ENCODE results near the gene RSRC1. TPM values are rescaled to one million over a fixed set of nuclear protein-coding genes. Genes with fewer than 3 reads are reported as not detected.
"Not testable (repeated sequence)": the region's sequence is repeated elsewhere in the genome, so short reads cannot be mapped to it uniquely, and the experiment has no call there.

RSRC1 gene
- total RNA-seq, 2 donors from 2014 or later = 35.6 to 45.8 TPM

GRCh38 chr3:158121295-158121694 is 11.4 kb downstream of the RSRC1 start:
- no peak for ATAC-seq (replicated peaks in 1 of 2)
- Mint-ChIP-seq H3K4me3 (no peak overlapping the region), H3K36me3 (ENCODE audit: insufficient read depth in 2 of 2) (peaks cover 14 to 35% of the 10 kb centered on the region in 2 donors), H3K27ac (no peak overlapping the region), H3K9me3 (peaks cover 0 to 4% of the 10 kb centered on the region in 2 donors), H3K27me3 (ENCODE audit: low read depth) (no peaks in the 10 kb centered on the region), H3K4me1 (ENCODE audit: low read depth) (peaks cover 19% of the 10 kb centered on the region)
- DNase-seq = no peak

DNA sequence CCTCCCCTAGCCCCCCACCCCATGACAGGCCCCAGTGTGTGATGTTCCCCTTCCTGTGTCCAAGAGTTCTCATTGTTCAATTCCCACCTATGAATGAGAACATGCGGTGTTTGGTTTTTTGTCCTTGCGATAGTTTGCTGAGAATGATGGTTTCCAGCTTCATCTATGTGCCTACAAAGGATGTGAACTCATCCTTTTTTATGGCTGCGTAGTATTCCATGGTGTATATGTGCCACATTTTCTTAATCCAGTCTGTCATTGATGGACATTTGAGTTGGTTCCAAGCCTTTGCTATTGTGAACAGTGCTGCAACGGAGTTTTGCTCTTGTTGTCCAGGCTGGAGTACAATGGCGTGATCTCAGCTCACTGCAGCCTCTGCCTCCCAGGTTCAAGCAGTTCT is 12.8 kb downstream of the RSRC1 start:
- H3K27me3 Mint-ChIP-seq (ENCODE audit: low read depth); H3K4me3 Mint-ChIP-seq; ATAC-seq (replicated peaks in 1 of 2); DNase-seq; H3K27ac Mint-ChIP-seq: not testable (repeated sequence)
- peaks cover 23 to 47% of the 10 kb centered on the region in 2 donors for H3K36me3 Mint-ChIP-seq (ENCODE audit: insufficient read depth in 2 of 2)
- H3K9me3 Mint-ChIP-seq = peaks cover 4 to 11% of the 10 kb centered on the region in 2 donors
- H3K4me1 Mint-ChIP-seq (ENCODE audit: low read depth) = peaks cover 15% of the 10 kb centered on the region

- H3K27me3 Mint-ChIP-seq (ENCODE audit: low read depth) = no peaks in the 10 kb centered on the region
- H3K4me3 Mint-ChIP-seq = no peak overlapping the region
- ATAC-seq (replicated peaks in 1 of 2) (no peak), DNase-seq (no peak)
- H3K9me3 Mint-ChIP-seq = peaks cover 4 to 11% of the 10 kb centered on the region in 2 donors
- peak overlapping the region; percentile 13 for H3K27ac Mint-ChIP-seq
- peaks cover 32 to 68% of the 10 kb centered on the region in 2 donors for H3K36me3 Mint-ChIP-seq (ENCODE audit: insufficient read depth in 2 of 2)
- H3K4me1 Mint-ChIP-seq (ENCODE audit: low read depth) = no peaks in the 10 kb centered on the region
Observed at GRCh38 chr3:158127250-158128219, 17.6 kb downstream of the RSRC1 start.

DNA sequence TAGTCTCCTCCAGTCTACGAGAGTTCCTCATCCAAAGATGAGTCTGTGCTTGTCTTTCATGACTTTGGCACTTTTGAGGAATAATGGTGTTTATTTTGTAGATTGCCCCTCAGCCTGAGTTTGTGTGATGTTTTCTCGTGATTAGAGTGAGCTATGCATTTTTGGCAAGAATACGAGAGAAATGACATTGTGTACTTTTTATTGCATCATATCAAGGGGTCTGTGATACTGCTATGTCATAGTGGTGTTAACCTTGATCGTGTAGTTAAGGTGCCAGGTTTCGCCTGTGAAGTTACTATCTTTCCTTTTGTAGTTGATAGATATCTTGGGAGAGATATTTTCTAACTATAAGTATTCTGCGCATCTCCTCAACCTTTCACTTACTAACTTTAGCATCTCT is 18.9 kb downstream of the RSRC1 start:
- Mint-ChIP-seq H3K9me3 (peaks cover 4 to 11% of the 10 kb centered on the region in 2 donors), H3K36me3 (ENCODE audit: insufficient read depth in 2 of 2) (peaks cover 29 to 61% of the 10 kb centered on the region in 2 donors), H3K4me1 (ENCODE audit: low read depth) (no peaks in the 10 kb centered on the region), H3K27ac (no peak overlapping the region), H3K4me3 (no peak overlapping the region), H3K27me3 (ENCODE audit: low read depth) (no peaks in the 10 kb centered on the region)
- DNase-seq = no peak
- no peak for ATAC-seq (replicated peaks in 1 of 2)

DNA sequence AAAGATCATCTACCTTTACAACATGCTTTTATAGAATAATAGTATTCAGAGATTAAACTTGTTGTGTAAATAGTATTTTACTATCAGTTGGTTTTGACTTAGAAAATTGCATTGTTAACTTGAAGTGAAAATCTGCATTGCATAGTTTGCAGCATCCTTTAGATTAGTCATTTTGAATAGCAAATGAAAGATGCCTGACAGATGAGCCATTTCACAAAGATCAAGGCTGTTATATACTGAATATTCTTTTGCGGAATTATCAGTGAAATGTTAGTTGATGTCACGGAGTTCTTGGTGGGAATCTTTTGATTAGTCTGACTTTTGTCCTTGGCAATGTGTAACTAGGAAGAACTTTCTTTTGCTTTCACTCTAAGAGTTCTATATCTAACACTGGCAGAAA is 24.5 kb downstream of the RSRC1 start:
- Mint-ChIP-seq H3K4me1 (ENCODE audit: low read depth) (no peaks in the 10 kb centered on the region), H3K36me3 (ENCODE audit: insufficient read depth in 2 of 2) (peaks cover 8 to 22% of the 10 kb centered on the region in 2 donors), H3K27ac (no peak overlapping the region)

DNA sequence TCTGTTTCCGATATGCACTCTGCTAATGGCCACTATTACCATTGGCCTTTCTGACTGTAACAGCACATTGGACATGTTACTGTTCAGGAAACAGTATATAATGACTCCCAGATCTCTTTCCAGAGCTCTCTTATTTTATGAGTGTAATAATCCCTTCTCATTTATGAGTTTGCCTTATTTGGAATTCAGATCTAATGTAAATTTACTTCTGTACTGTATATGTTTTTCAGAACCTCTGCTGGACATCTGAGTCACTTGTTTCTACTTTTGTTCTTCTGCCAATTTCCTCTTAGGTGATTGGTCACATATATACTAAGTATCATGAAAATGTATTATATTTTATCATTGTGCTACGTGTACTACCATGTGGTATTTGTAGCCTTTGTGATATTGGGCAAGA is 30.5 kb downstream of the RSRC1 start:
- Mint-ChIP-seq H3K27me3 (ENCODE audit: low read depth) (no peaks in the 10 kb centered on the region), H3K27ac (no peak overlapping the region), H3K36me3 (ENCODE audit: insufficient read depth in 2 of 2) (peaks cover 5 to 11% of the 10 kb centered on the region in 2 donors), H3K4me1 (ENCODE audit: low read depth) (no peaks in the 10 kb centered on the region), H3K9me3 (peaks cover 0 to 2% of the 10 kb centered on the region in 2 donors), H3K4me3 (no peak overlapping the region)
- DNase-seq (no peak), ATAC-seq (replicated peaks in 1 of 2) (no peak)

More for the DNA sequence above, 24.5 kb downstream of the RSRC1 start:
- no peak for DNase-seq
- Mint-ChIP-seq H3K9me3 (no peaks in the 10 kb centered on the region), H3K27me3 (ENCODE audit: low read depth) (no peaks in the 10 kb centered on the region), H3K4me3 (no peak overlapping the region)
- ATAC-seq (replicated peaks in 1 of 2) = no peak

DNA sequence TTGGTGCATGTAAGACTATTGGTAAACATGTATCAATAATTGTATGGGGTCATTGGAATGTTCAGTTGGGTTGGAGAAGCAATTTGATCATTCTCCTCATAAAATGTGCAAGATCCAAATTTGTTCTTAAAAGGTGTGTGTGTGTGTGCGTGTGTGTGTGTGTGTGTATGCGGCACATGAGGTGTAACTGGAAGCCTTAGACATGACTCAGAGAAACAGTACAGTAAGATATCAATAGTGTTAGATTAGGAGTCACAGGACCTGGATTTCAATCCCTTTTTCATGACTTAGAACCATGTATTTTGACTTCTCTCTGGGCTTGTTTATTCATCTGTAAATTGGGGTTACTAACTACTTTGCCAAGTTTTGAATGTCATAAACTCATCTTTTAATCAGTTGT is 38.3 kb downstream of the RSRC1 start:
- Mint-ChIP-seq H3K4me1 (ENCODE audit: low read depth) (peaks cover 9% of the 10 kb centered on the region), H3K9me3 (no peaks in the 10 kb centered on the region), H3K36me3 (ENCODE audit: insufficient read depth in 2 of 2) (peaks cover 5 to 6% of the 10 kb centered on the region in 2 donors), H3K4me3 (no peak overlapping the region), H3K27ac (no peak overlapping the region), H3K27me3 (ENCODE audit: low read depth) (no peaks in the 10 kb centered on the region)
- ATAC-seq (replicated peaks in 1 of 2) (no peak), DNase-seq (no peak)

DNA sequence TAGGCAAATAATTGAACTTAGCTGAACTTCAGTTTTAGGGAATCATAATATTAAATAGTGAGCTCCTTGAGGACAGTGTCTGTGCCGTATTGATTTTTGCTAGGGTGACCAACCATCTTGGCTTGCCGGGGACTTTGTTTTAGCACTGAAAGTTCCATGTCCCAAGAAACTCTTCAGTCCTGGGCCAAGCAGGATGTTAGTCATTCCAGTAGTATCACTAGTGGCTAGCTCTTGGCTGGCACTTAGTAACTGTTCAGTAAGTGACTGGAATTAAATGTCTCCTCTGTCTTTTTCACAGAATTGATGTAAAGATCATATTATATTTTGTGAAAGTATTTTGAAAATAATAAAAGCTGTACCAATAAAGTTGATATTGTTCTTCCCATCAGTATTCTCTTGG is 42.3 kb downstream of the RSRC1 start:
- no peak overlapping the region for H3K4me3 Mint-ChIP-seq
- H3K27me3 Mint-ChIP-seq (ENCODE audit: low read depth) = no peaks in the 10 kb centered on the region
- peaks cover 9% of the 10 kb centered on the region for H3K4me1 Mint-ChIP-seq (ENCODE audit: low read depth)
- DNase-seq = no peak
- H3K9me3 Mint-ChIP-seq = peaks cover 0 to 2% of the 10 kb centered on the region in 2 donors
- H3K27ac Mint-ChIP-seq = peak overlapping the region; percentile 65
- peak; percentile 51 to 74 for ATAC-seq (replicated peaks in 1 of 2)
- H3K36me3 Mint-ChIP-seq (ENCODE audit: insufficient read depth in 2 of 2) = peaks cover 8% of the 10 kb centered on the region in 2 donors

DNA sequence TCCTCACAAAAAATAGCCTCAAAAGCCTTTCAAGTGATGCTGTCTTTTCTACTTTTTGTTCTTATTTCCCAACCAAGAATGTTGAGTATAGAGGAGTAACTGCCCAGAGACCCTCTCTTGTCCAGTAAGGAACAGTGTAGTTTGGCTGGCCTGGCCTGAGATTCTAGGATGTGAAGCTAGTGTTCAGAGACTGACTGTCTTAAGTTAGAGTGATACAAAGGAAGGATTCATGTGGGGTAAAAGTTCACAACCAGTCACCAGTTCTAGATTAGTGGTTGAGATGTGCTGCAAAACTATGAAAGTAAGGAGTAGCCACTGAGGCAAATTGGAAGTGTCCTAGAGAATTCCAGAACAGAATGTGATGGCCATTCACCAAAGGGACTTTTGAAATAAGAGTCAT is 49.1 kb downstream of the RSRC1 start:
- Mint-ChIP-seq H3K27me3 (ENCODE audit: low read depth) (no peaks in the 10 kb centered on the region), H3K4me1 (ENCODE audit: low read depth) (peaks cover 17% of the 10 kb centered on the region), H3K27ac (no peak overlapping the region), H3K9me3 (peaks cover 0 to 2% of the 10 kb centered on the region in 2 donors), H3K4me3 (no peak overlapping the region), H3K36me3 (ENCODE audit: insufficient read depth in 2 of 2) (peaks cover 5 to 6% of the 10 kb centered on the region in 2 donors)
- no peak for DNase-seq
- no peak for ATAC-seq (replicated peaks in 1 of 2)

DNA sequence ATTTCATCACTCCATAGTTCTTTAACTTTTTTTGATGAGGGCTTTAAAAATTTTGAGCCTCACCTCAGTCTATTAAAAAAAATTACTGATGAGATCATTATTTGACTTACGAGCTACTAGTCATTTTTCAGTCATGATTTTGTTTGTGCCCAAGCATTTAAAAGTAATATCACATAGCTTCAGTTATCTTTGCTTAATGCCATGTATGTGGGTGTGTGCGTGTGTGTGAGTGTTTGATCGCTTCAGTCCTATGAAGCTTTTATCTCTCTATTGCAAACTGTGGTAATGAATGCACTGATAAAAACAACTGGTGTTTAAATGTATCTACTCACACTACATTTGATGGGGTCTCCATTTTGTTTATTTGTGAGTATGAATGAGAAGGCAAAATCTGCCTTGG is 49.8 kb downstream of the RSRC1 start:
- H3K4me3 Mint-ChIP-seq = no peak overlapping the region
- peaks cover 0 to 2% of the 10 kb centered on the region in 2 donors for H3K9me3 Mint-ChIP-seq
- peaks cover 17% of the 10 kb centered on the region for H3K4me1 Mint-ChIP-seq (ENCODE audit: low read depth)
- H3K27ac Mint-ChIP-seq = no peak overlapping the region
- H3K36me3 Mint-ChIP-seq (ENCODE audit: insufficient read depth in 2 of 2) = peaks cover 5% of the 10 kb centered on the region in 2 donors
- no peak for ATAC-seq (replicated peaks in 1 of 2)
- H3K27me3 Mint-ChIP-seq (ENCODE audit: low read depth) = no peaks in the 10 kb centered on the region
- DNase-seq = no peak

- Mint-ChIP-seq H3K27me3 (ENCODE audit: low read depth) (no peaks in the 10 kb centered on the region), H3K9me3 (no peaks in the 10 kb centered on the region), H3K4me1 (ENCODE audit: low read depth) (peaks cover 17% of the 10 kb centered on the region), H3K36me3 (ENCODE audit: insufficient read depth in 2 of 2) (peaks cover 0 to 3% of the 10 kb centered on the region in 2 donors), H3K4me3 (no peak overlapping the region), H3K27ac (no peak overlapping the region)
- DNase-seq (no peak), ATAC-seq (replicated peaks in 1 of 2) (peak; percentile 37 to 58)
Observed at GRCh38 chr3:158160958-158161357, 51.1 kb downstream of the RSRC1 start.

DNA sequence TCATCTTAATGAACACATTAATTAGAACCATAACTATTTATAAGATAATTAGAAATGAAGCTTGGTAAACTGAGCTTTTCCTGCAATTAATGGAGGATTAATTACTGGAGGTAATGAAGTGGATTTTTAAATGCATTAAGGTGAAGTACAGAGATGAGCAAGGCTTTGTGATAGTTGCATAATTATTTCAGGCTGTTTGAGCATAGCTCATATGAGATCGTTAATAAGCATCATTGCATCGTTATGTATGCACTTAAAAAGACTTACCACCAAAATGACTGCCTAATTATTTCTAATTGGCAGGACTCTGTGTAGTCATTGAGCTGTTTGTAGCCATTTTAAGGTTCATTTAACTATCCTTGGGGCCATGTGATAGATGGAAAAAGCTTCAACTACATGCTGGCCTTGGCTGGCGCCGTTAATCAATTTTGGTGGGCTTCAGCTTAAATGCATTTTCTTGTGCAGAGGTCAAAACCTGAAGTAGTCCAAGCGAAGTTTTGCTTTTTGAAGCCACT is 55.3 kb downstream of the RSRC1 start:
- DNase-seq (no peak), ATAC-seq (replicated peaks in 1 of 2) (no peak)
- peaks cover 0 to 3% of the 10 kb centered on the region in 2 donors for H3K9me3 Mint-ChIP-seq
- no peak overlapping the region for H3K27ac Mint-ChIP-seq
- H3K4me1 Mint-ChIP-seq (ENCODE audit: low read depth) = peaks cover 30% of the 10 kb centered on the region
- H3K36me3 Mint-ChIP-seq (ENCODE audit: insufficient read depth in 2 of 2) = peaks cover 0 to 5% of the 10 kb centered on the region in 2 donors
- no peaks in the 10 kb centered on the region for H3K27me3 Mint-ChIP-seq (ENCODE audit: low read depth)
- H3K4me3 Mint-ChIP-seq = no peak overlapping the region

GRCh38 chr3:158165730-158166129 is 55.8 kb downstream of the RSRC1 start:
- peaks cover 0 to 3% of the 10 kb centered on the region in 2 donors for H3K9me3 Mint-ChIP-seq
- H3K27me3 Mint-ChIP-seq (ENCODE audit: low read depth) = no peaks in the 10 kb centered on the region
- H3K36me3 Mint-ChIP-seq (ENCODE audit: insufficient read depth in 2 of 2) = peaks cover 0 to 6% of the 10 kb centered on the region in 2 donors
- DNase-seq (no peak), ATAC-seq (replicated peaks in 1 of 2) (no peak)
- H3K4me3 Mint-ChIP-seq = no peak overlapping the region
- peaks cover 25% of the 10 kb centered on the region for H3K4me1 Mint-ChIP-seq (ENCODE audit: low read depth)
- no peak overlapping the region for H3K27ac Mint-ChIP-seq

Measured in activated T-cell treated with anti-CD3 and anti-CD28 coated beads, Interleukin-2, amount 50 U/mL, for 72 hours (primary cell).